HTERT RPE-1 (cell line): Measurements from ENCODE around the gene SEMA4D.

ENCODE experiments used
- in situ Hi-C: fragments of 300-500 bp; cut with MboI; formaldehyde crosslinking; loops from 4 replicates; pipeline ENCODE4 v1.14.3; 2020; ENCODE audit warnings: low sequenced_read_pairs

SEMA4D gene

DNA sequence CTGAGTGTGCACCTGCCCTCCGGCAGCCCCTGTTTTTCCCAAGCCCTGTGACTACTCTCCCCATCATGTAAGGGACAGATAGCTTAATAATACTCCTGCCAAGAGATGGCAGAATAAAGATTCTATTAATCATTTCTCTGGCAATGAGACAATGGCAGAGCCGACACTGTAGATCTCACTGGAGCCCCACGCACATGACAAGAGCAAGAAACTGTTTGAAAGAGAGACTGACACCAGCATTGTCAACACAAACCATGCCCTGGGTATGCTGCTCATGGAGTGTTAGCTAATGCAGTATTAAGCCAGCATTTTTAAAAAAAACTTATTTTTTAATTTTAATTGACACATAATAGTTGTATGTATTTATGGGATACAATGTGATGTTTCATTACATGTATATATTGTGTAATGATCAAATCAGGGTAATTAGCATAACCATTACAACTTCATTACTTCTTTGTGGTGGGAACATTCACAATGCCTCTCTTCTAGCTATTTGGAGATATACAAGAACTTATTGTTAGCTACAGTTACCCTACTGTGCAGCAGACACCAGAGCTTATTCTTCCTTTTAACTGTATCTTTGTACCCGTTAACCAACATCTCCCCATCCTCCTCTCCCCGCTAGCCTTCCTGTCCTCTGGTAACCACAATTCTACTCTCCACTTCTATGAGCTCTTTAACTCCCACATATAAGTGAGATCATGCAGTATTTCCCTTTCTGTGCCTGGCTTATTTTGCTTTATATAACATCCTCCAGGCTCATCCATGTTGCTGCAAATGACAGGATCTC, 31.5 kb upstream of the SEMA4D start:
- in situ Hi-C loops, result no loop called here

DNA sequence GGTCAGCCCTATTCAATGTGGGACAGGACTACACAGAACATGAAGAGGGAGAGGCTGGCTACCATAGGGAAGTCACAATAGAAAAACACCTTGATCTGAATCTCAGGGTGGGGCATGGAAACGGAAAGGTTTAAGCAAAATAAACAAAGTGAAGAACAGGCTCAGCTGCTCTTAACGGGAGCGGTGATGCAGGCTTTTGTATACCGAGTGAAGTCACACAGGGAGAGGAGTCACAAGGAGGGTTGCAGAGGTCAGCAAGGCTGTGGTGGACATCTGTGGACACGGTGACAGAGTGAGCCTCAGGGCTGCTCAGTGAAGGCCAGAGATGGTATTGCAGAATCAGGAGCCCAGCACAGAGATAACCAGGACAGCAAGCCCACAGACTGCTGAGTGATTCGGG, 30.6 kb upstream of the SEMA4D start:
- in situ Hi-C loops, result no loop called here

DNA sequence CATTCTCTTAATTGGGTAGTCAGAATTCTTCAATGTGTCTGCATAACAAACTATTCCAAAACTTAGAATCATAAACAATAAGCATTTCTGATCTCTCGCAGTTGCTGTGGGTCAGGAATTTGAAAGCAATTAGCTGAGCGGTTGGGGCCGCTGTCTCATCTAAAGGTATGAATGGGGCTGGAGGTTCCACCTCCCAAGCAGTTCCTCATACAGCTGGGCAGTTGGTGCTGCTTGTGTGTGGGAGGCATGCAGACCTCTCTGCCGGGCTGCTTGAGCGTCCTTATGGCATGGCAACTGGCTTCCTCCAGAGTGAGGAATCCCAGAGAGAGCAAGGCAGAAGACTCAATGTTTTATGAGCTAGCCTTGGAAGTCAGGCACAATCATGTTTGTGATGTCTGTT, 30.2 kb upstream of the SEMA4D start:
- in situ Hi-C loops, result no loop called here

DNA sequence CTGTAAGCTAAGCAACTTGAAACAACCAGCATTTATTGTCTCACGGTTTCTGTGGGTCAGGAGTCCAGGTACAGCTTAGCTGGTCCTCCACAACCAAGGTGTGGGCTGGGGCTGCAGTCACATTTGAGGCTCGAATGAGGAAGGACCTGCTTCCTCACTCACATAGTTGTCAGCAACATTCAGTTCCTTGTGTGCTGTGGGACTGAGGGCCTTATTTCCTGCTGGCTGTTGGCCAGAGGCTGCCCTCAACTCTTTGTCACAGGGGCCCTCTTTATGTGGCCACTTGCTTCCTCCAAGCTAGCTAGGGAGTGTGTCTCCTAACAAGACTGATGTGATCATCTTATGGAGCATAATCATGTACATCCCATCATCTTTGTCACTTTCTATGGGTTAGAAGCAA, 29.2 kb upstream of the SEMA4D start:
- in situ Hi-C loops, result no loop called here

DNA sequence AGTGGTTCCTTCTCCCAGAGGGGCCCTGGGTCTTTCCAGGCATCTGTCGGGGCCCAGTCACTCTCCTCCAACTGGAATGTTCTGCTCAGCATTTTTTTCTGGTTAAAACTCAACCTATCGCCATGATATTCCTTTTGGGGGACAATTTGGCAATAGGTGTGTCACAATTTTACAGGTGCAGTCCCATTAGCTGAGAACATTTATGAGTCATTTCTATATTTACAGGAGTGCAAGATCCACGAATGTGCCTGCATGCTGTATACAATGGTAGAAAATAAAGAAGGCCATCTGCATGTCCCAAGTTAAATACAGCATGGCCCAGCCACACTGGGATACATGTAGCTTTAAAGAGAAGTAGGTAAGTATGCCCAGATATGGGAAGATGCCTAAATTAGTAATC, 28.8 kb upstream of the SEMA4D start:
- in situ Hi-C loops, result no loop called here

DNA sequence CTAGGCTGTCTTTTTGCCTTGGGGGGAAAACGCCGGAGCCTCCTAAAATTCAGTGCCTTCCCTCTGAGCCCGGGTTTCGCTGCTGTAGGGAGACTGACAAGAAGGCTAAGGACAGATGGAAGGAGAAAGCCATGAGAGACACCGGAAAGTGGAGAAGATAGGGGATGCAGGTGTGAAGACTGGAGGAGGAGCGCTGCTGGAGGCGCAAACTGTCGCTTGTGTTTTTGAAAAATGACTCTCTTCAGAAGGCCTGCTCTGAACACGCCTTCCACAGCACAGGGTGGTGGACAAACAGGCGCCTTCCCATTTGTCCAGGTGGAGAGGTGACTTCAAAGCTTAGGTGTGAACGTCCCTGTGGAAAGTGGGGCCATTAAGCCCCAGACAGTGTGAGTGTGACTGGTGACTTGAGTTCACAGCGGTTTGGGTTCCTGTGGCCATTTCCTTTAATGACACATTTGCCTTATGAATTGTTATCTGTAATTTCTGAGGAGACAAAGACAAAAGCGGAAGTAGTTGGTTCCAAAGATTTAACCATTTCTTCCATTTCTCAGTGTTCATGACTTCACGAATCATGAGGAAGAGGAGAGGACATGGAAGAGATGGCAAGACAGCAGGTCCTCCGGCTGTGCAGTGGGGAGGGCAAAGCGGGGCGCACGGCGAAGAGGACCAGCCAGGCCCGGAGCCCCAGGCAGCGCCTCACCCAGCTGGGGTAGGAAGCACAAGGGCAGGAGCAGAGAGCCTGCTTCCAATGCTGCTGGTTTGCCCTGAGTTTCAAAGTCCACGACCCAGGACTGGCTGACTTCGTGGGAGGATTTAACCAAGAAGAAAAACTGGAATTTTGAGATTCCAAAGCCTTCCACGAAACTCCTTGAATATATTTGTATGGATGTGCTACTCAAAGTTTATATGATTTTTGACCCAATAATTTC, 27.8 kb upstream of the SEMA4D start:
- in situ Hi-C loops, result no loop called here

DNA sequence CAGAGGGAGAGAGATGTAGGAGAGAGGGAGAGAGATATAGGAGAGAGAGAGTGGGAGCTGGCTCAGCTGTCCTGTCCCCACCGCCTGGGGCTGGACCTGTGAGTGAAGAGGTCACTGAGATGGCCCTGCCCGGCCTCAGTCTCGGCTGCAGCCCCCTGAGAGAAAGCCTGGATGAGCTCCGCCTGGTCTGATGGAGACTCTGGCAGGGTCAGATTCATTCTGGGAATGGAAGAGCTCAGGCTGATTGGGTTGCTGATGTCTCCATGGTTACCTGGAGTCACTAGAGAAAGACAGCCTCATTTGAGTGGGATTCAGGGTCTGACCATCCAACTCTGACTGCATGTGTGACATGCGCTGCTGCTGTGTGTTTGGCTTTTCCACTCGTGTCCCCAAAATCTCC, 27.1 kb upstream of the SEMA4D start:
- in situ Hi-C loops, result no loop called here

DNA sequence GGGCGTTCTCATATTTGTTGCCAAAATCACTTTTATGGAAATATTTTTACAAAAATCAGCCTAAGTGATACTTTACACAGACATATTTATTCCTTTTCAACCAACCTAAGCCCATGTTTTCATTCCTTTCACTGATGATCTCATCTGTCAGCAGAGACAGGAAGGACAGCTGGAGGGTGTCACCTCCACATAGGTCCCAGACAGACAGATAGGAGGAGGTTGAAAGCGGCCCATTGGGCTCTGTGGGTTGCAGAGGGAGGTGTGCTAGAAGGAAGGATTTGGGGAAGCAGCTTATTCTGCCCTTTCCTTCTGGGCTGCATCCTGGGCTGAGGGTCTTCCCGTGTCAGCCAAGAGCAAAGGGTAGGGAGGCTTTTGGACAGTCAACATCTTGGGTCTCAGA, 26.0 kb upstream of the SEMA4D start:
- in situ Hi-C loops, result no loop called here

DNA sequence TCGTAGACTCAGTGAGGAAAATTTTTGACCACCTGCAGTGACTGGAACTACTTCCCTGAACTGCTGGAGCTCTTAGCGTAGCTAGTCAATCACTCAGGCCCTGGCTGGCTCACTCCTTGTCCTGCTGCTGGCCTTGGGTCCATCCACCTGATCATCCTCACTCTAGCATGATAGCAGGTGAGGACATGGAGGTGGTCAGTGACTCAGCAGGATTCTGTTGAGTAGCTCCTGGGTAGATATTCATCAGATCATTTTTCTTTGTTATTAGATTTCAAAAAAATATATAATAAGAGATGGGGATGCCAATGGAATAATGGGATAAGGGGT, 25.0 kb upstream of the SEMA4D start:
- in situ Hi-C loops, result no loop called here

DNA sequence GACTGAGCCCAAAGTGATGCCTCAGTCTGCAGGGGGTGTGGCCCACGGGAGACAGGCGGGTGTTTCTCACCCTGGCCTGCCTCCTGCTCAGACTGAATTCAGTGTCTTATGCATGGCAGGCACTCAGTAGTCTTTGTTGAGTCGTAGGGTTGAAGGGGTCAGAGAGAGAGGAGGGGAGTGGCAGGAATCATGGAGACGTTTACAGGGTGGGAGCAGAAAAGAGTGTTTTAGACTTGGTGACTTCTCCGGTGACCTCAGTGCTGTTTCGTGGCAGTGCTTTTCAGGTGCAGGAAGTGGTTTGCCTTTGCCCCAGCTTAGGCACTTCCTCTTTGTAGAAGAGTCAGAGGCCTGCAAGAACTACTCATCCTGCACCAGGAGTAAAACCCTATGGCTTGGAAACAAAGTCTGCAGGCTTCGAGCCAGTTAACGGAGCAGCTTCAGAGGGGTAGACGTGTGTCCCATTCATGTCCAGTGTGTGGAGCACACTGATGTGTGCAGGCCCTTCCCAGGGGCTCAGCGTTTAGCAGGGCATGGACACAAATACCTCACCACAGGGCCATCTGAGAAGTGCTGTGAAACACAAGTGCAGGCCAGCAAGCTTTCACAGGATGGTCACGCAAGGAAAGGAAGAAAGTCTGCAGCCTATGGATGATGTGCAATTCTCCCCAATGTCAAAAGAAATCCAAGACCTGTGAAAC, 24.5 kb upstream of the SEMA4D start:
- in situ Hi-C loops, result no loop called here

DNA sequence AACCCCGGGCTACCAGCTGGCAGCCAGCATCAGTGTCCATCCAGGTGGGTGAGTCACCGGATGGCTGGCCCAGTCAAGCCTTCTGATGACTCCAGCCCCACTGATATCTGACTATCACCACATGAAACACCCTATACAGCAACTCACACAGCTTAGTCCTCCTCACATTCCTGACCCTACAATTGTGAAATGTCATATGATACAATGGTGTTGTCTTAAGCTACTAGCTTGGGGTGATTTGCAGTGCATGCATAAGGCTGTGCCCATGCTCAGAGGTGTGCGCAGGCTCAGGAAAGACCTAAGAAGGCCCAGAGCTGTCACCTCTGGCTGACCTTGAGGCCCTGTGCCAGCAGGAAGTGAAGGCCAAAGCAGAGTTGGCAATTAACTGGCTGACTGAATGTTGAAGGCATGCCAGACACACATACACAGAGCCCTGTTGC, 21.5 kb upstream of the SEMA4D start:
- in situ Hi-C loops, result no loop called here

DNA sequence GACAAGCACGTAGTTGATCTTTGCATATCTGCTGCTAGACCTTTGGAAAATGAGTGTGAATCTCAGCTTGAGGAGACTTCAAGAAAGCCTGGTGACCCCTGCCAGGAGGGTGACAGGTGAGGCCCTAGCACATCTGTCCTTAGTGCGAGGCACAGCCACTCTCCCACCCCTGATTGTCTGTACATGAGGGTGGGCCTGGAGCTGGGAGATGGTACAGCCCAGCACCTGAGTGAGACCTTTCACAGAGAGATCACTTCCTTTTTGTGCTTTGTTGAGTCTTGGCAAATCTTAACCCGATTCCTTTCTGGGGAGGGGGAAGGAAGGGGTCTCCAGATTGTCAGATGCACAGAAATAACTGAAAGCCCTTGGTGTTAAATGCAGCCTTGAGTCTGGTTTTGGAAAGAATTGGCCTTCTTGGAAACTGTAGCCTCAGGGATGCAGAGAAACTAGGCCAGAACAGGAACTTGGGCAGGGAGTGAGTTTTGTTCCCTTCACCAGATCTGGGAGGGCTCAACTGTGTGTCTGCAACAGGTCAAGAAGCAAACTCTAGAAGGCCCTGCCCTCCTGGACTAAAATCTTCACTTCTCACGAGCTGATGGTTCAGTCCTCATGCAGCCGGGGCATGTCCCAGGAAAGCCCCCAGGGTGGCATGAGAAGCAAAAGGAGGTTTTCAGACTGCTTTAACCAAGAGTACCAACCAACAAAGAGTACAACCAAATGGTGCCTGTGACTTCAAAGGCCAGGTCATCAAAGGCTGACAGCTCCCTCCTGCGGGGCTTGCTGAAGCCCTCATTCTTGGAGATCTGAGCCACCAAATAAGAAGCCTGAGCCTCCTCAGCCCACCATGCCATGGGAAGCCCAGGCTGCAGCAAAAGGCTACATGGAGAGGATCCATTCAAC, 20.8 kb upstream of the SEMA4D start:
- in situ Hi-C loops, result no loop called here

DNA sequence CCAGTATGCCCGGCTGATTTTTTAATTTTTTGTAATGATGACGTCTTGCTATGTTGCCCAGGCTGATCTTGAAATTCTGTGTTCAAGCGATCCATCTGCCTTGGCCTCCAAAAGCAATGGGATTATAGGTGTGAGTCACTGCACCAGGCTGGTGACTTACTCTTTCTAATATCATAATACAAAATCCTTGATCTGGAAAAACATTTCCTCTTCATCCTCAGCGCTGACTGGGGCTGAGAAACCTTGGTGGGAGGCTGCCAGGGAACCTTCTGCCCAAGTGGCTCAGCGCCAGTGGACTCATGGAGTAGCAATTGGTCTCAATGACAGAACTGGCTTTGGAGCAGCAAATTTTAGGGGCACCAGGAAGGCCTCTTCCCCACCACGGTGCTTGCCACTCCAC, 17.5 kb upstream of the SEMA4D start:
- in situ Hi-C loops, result no loop called here

DNA sequence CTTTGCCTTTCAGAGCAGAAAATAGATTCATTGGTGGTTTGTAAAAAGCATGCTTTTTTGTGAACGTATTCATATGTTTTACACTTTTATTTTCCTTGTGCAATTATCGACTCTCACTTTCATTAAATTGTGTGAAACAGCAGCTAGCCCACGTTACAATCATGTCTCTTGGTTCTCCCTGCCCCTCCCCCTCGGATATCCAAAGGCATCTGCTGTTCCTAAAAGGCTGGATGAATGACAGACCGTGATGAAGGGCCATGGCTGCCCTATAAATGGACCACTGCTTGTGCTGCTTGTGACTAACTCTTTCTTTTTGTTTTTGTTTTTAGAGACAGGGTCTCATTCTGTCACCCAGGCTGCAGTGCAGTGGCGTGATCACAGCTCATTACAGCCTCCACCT, 17.0 kb upstream of the SEMA4D start:
- in situ Hi-C loops, result no loop called here

DNA sequence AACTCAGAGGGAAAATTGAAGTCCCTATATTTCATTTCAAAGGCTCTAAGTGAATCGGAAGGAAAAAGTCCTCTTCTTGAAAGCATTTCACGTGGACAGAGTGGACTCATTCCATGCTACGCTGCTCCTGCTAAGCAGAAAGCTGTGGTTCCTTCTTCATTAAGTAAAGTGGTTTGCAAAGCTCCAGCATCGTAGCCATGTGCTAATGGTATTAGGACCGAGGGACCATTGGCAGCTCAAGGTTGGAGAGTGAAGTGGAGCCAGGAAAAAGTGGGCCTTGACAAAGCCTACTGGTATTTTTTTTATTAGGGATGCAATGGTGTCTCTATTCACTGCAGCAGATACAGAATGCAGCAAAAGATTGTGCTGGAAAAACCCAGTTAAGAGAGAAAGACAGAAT, 16.4 kb upstream of the SEMA4D start:
- in situ Hi-C loops, result no loop called here

DNA sequence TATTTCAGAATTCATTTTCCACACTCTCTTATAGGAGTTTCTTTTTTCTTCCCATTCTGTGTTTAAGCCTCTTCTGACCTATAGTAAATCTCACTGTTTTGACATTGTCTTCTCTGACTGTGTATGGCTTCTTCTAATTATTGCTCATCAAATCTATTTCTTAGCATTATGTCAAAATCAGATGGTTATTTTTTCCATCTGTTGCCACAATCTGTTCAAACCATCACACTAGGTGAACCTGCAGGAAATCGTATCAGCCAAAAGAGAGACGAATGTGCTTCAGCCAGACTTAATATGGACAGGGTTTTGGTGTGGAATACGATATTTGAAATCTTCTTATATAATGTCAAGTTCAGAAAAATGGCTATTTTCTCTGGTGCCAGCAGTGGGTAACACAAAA, 15.9 kb upstream of the SEMA4D start:
- in situ Hi-C loops, result no loop called here

DNA sequence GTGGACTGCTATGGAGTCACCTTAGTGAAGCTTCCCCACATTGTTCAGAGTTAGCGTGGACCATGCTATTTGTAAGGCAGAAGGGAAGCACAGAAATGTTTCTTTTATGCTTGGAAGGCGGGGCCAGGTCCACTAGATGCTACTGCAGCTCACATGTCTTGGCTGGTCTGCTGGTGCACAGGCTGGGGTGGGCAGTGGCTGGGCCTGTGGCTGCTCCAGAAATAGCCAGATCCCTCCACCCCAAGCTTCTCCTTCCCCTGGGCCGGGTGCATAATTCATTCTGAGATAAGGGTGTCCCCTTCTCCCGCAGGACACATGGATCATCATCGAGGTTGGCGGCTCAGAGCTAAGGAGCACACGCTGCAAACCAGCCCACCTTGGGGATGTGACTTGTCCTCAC, 14.5 kb upstream of the SEMA4D start:
- in situ Hi-C loops, result no loop called here

DNA sequence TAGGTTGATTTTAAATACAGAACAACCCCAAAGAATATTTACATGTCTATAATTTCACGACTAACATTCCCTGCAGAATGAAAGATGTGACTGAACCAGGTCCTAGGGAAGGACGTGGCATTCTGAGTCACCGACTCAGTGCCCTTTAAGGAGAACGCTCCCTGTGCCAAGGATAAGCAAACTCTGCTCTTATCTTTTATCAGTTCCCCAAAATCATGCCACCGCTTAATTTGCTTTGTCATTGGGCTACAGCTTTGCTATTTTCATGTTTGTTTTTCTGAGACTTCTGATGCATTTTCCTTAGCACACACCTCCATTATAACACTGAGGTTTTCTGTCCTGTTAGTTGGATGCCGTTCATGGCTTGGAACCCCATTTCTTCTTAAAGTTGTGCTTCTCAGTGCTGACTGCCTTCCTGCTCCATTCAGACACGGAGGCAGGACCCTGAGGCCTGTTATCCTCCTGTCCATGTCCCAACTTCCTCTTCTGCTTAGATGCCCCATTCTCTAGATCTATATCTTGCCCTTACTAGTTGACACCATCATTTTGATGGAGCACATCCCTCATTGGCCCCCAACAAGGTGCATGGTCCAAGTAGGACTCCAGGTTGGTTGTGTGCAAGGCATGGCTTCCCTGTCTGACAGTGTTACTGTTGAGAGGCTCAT, 11.2 kb upstream of the SEMA4D start:
- in situ Hi-C loops, result no loop called here

DNA sequence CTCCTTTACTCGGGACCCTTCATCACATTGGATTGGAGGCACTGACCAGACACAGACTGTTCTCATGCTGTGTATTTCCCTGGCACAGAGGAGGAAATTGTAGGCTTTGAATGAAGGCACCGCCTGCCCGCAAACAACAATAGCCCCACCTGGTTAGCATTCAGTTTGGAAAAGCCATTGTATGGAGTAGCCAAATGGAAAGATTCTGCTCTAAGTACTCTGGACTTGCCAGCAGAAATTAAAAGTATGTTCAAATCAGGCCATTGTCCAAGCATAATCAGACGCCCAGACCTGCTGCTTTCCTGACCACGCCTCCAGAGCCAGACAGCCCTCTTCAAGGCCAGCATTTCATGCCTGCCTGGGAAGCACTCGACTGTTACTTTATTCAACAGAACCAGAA, 8.0 kb upstream of the SEMA4D start:
- in situ Hi-C loops, result no loop called here

DNA sequence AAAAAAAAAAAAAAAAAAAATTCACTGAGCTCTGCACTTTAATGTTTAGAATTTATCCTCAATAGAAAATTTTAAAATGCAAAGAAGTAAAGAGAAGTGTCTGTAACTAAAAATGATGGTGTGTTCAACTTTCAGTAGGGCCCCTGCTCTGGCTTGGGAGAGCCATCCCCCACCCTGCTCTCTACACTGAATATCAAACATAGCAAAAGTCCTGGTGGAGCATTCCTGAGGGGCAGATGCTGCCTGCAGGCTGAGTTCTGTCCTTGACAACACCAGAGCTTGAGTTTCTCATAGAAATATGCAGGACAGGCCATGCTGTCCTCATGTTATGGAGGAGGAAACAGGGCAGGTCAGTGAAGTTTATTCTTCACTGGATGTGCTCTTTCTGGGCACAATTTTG, 7.1 kb upstream of the SEMA4D start:
- in situ Hi-C loops, result no loop called here
